Lung (tissue), 12 donors: Measurements from ENCODE around the gene DNAH17. TPM values are rescaled to one million over a fixed set of nuclear protein-coding genes. Genes with fewer than 3 reads are reported as not detected.

Source experiments
- ATAC-seq: fragments of 200-7000 bp; cut with Tn5 transposase; one replicate; pipeline ENCODE4 v1.9.1; 2020; ENCODE audit warnings: moderate number of reproducible peaks; ENCODE audit not compliant: insufficient read depth, low FRiP score
- DNase-seq, 3 donors: peaks; one replicate each; pipeline ENCODE4 v3.0.0-alpha.2; 2013 to 2017
- H3K27ac ChIP-seq, 2 donors: one replicate each; pipeline ENCODE4 v1.5.1; 2013; ENCODE audit warnings: mild to moderate bottlenecking in 2 of 2, moderate library complexity in 2 of 2, control low read depth in 1 of 2, inconsistent platforms in 1 of 2, low read depth in 1 of 2, low read length in 1 of 2
- H3K27me3 ChIP-seq, 3 donors: one replicate each; pipeline ENCODE4 v1.5.1; 2013; ENCODE audit warnings: low read length in 2 of 3; ENCODE audit not compliant: control insufficient read depth in 3 of 3, insufficient read depth in 3 of 3
- H3K36me3 ChIP-seq, 4 donors: one replicate each; pipeline ENCODE4 v1.5.1; 2013; ENCODE audit warnings: low read length in 4 of 4, mild to moderate bottlenecking in 1 of 4, moderate library complexity in 1 of 4; ENCODE audit not compliant: control insufficient read depth in 4 of 4, insufficient read depth in 4 of 4
- H3K4me1 ChIP-seq, 5 donors: one replicate each; pipeline ENCODE4 v1.5.1; 2013; ENCODE audit warnings: low read length in 5 of 5, mild to moderate bottlenecking in 2 of 5, moderate library complexity in 1 of 5; ENCODE audit not compliant: control insufficient read depth in 5 of 5, insufficient read depth in 5 of 5
- H3K4me3 ChIP-seq: one replicate; pipeline ENCODE4 v1.5.1; 2013; ENCODE audit warnings: mild to moderate bottlenecking, control low read depth, moderate library complexity
- H3K9ac ChIP-seq, 2 donors: one replicate each; pipeline ENCODE4 v1.5.1; 2013; ENCODE audit warnings: low read length in 2 of 2, control low read depth in 1 of 2; ENCODE audit not compliant: insufficient read depth in 1 of 2
- H3K9me3 ChIP-seq, 4 donors: one replicate each; pipeline ENCODE4 v1.5.1; 2013; ENCODE audit warnings: low read length in 3 of 4, mild to moderate bottlenecking in 1 of 4, moderate library complexity in 1 of 4; ENCODE audit not compliant: control insufficient read depth in 4 of 4, insufficient read depth in 3 of 4
- WGBS, 2 donors: extraction: QIAGEN DNeasy Blood & Tissue Kit; methylation state at CpG; one replicate each; pipeline ENCODE4 v1.1.7; 2013; 5-methylcytosine and 5-hydroxymethylcytosine counted together
- polyA plus RNA-seq, 2 donors: library from polyadenylated mRNA; stranded (reverse); fragments of 200-250 nt; gene quantifications; one replicate each; pipeline ENCODE4 v1.2.1, GENCODE V29; 2013
- total RNA-seq, 2 donors: library from RNA; depleted of rRNA in 1 of 2; stranded (reverse); fragments of >200 nt in 1 of 2; gene quantifications; one replicate each; pipeline ENCODE4 v1.2.1, GENCODE V29; 2014 to 2021
- TF ChIP-seq, protein P1 (sequence below): IDR thresholded peaks from 2 replicates; pipeline ENCODE4 v1.5.1; 2012; ENCODE audit warnings: mild to moderate bottlenecking; ENCODE audit errors: control extremely low read depth, extremely low read depth
- donor health status: control.
- donor health status: control.
- donor health status: Bipolar disorder and iron deficiency.
- donor health status: healthy.
- donor health status: DM: yes; HTN: yes; CAD: no.

Gene DNAH17
- total and polyA plus RNA-seq, 4 donors, result 0.44 to 1.6 (median 1.2) TPM

DNA sequence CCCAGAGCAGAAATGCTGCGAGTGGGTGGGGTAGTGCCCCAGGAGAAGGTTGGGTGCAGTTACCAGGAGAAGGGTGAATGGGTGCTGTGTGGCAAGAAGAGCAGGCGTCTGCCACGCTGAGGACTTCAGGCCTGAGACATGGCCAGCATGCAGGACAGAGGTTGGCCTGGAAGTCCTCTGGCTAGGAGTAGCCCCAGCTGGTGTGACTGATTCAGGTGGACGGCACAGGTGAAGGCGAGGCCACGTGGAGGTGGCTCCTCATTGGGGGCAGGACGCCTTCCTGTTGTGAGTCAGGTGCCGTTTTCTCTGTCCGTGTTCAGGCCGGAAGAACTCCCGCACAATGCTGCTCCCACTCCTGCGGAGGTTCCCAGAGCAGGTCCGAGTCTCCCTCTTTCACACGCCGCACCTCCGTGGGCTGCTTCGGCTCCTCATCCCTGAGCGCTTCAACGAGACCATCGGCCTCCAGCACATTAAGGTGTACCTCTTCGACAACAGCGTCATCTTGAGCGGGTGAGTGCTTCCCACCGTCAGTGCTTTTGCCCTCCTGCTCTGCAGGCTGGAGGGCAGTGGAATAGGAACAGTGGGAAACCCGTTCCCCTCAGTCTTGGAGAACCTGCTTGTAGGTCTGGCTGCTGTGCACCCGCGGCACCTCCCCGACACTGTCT, 178.0 kb downstream of the DNAH17 start:
- TF ChIP-seq, protein P1, sequence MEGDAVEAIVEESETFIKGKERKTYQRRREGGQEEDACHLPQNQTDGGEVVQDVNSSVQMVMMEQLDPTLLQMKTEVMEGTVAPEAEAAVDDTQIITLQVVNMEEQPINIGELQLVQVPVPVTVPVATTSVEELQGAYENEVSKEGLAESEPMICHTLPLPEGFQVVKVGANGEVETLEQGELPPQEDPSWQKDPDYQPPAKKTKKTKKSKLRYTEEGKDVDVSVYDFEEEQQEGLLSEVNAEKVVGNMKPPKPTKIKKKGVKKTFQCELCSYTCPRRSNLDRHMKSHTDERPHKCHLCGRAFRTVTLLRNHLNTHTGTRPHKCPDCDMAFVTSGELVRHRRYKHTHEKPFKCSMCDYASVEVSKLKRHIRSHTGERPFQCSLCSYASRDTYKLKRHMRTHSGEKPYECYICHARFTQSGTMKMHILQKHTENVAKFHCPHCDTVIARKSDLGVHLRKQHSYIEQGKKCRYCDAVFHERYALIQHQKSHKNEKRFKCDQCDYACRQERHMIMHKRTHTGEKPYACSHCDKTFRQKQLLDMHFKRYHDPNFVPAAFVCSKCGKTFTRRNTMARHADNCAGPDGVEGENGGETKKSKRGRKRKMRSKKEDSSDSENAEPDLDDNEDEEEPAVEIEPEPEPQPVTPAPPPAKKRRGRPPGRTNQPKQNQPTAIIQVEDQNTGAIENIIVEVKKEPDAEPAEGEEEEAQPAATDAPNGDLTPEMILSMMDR, result no peak
- Histone ChIP-seq H3K9me3 (no peaks in the 10 kb centered on the region), H3K4me1 (peaks cover 0 to 17% (median 0%) of the 10 kb centered on the region in 5 donors), H3K9ac (no peak overlapping the region), H3K36me3 (peaks cover 15 to 76% (median 42%) of the 10 kb centered on the region in 4 donors), H3K27ac (peak overlapping the region in 1 of 2 donors; percentile 77), H3K27me3 (no peaks in the 10 kb centered on the region), H3K4me3 (no peak overlapping the region)
- ATAC-seq (no peak), DNase-seq (no peak)
- WGBS, 2 donors, result 86 to 97% methylated on average over 28 of the region's 28 CpGs

DNA sequence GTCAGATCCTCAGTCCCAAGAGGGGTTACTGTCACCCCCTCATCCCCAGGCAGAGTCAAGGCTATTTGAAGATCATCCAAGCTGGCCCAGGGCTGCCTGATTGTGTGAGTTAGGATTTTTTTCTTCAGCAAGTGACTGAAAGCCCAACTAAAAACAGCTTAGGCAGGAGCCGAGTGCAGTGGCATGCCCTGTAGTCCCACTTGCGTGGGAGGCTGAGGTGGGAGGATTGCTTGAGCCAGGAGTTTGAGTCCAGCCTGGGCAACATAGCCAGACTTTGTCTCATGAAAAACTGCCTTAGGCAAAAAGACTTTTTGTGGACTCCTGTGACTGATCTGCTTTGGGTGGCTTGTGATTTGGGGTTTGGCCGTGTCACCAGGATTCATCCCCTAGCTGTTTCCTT, 178.8 kb downstream of the DNAH17 start:
- peaks cover 10 to 73% (median 39%) of the 10 kb centered on the region in 4 donors for H3K36me3 ChIP-seq
- ATAC-seq (no peak), DNase-seq (no peak)
- no peaks in the 10 kb centered on the region for H3K27me3 ChIP-seq
- 88 to 98% methylated on average over 3 of the region's 3 CpGs for WGBS, 2 donors
- no peak overlapping the region for H3K9ac ChIP-seq
- no peaks in the 10 kb centered on the region for H3K9me3 ChIP-seq
- H3K4me3 ChIP-seq, result no peak overlapping the region
- H3K4me1 ChIP-seq, result peaks cover 0 to 17% (median 0%) of the 10 kb centered on the region in 5 donors
- TF ChIP-seq, protein P1, result no peak
- H3K27ac ChIP-seq, result peak overlapping the region in 1 of 2 donors; percentile 77

DNA sequence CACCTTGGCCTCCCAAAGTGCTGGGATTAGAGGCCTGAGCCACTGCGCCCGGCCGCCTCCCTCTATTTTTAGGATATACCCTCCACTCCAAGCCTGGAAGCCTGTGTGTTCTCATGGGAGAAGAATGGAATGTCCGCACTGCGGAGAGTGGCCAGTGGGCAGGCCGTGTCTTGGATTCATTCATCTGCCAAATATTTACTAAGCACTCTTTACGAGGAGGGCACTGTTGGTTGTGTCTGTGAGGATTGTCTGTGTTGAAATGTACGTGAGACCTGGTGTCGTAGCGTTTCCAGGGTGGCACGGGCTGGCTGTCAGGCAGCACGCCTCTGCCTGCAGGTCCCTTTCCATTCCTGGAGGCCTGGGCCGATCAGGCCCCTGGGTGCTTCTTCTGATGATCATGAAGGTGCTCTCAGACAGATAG, 179.5 kb downstream of the DNAH17 start:
- ATAC-seq (peak; percentile 46), DNase-seq (no peak)
- no peak overlapping the region for H3K4me3 ChIP-seq
- H3K9me3 ChIP-seq, result no peaks in the 10 kb centered on the region
- peak overlapping the region; percentile 7 to 93 for H3K27ac ChIP-seq
- H3K9ac ChIP-seq, result no peak overlapping the region
- H3K4me1 ChIP-seq, result peaks cover 0 to 18% (median 0%) of the 10 kb centered on the region in 5 donors
- H3K36me3 ChIP-seq, result peaks cover 10 to 66% (median 37%) of the 10 kb centered on the region in 4 donors
- TF ChIP-seq, protein P1, result no peak
- 48 to 85% methylated on average over 13 of the region's 13 CpGs for WGBS, 2 donors
- no peaks in the 10 kb centered on the region for H3K27me3 ChIP-seq
